Endothelial cell of umbilical vein (primary cell): Measurements from ENCODE around the gene DET1. TPM values are rescaled to one million over a fixed set of nuclear protein-coding genes. Genes with fewer than 3 reads are reported as not detected.

Experiments
- BruUV-seq: library from RNA; stranded (reverse); fragments of 400-500 nt; replicated peaks from 2 replicates; lab custom pipeline; 2021; lab: Mats Ljungman, UMichigan
- CTCF ChIA-PET: fragments of 300-600, 350-600 bp; sonication (Branson Sonifier 250); formaldehyde crosslinking; loops from one replicate; lab custom pipeline; 2021; ENCODE audit warnings: antibody characterized with exemption, inconsistent platforms; lab: Charles Lee
- POLR2A ChIA-PET: fragments of 300-600, 350-600 bp; sonication (Branson Sonifier 250); formaldehyde crosslinking; loops from one replicate; lab custom pipeline; 2021; ENCODE audit warnings: antibody characterized with exemption, inconsistent platforms; lab: Charles Lee
- DNase-seq: peaks from one replicate; pipeline ENCODE4 v3.0.0-alpha.2; 2011; ENCODE audit warnings: low read depth, low spot score
- FAIRE-seq: peaks from 2 replicates; lab custom pipeline; 2011; peaks lifted over from hg19 to GRCh38; lab: Jason Lieb, UNC
- H2AFZ ChIP-seq: 2 replicates; pipeline ENCODE4 v1.6.0; 2012; ENCODE audit warnings: low read depth, low read length, control low read depth, inconsistent platforms
- H3K27ac ChIP-seq: 2 replicates; pipeline ENCODE4 v1.5.1; 2011; ENCODE audit warnings: low read depth, mild to moderate bottlenecking, control low read depth, low read length, moderate library complexity; ENCODE audit not compliant: insufficient read depth
- H3K27me3 ChIP-seq, 2 experiments: 2 replicates each; pipeline versions ENCODE4 v1.6.0 to v1.6.1; 2011; ENCODE audit warnings: low read length in 2 of 2, mixed read lengths in 1 of 2; ENCODE audit not compliant: control insufficient read depth in 2 of 2, insufficient read depth in 2 of 2
- H3K36me3 ChIP-seq, 2 experiments: 2 replicates in 1 of 2; 3 replicates in 1 of 2; pipeline ENCODE4 v1.5.1; 2011; ENCODE audit warnings: low read length in 2 of 2, mild to moderate bottlenecking in 1 of 2, moderate library complexity in 1 of 2; ENCODE audit not compliant: control insufficient read depth in 2 of 2, insufficient read depth in 2 of 2; ENCODE audit errors: extremely low read depth in 1 of 2
- H3K4me1 ChIP-seq: 3 replicates; pipeline ENCODE4 v1.5.1; 2011; ENCODE audit warnings: mild to moderate bottlenecking, low read length; ENCODE audit not compliant: control insufficient read depth, insufficient read depth; ENCODE audit errors: extremely low read depth
- H3K4me2 ChIP-seq: 2 replicates; pipeline ENCODE4 v1.6.1; 2011; ENCODE audit warnings: low read length, control low read depth, mixed read lengths; ENCODE audit not compliant: insufficient read depth
- H3K4me3 ChIP-seq, 3 experiments: fragments of 200-600 bp in 1 of 3; sonication (generic), shearing (Covaris generic) in 1 of 3; replicated peaks in 1 of 3; 2 replicates each; pipeline ENCODE4 v1.5.1; 2011 to 2016; ENCODE audit warnings: control low read depth in 3 of 3, low read length in 3 of 3, mild to moderate bottlenecking in 2 of 3, inconsistent platforms in 1 of 3, low read depth in 1 of 3, moderate library complexity in 1 of 3; ENCODE audit not compliant: insufficient read depth in 1 of 3
- H3K79me2 ChIP-seq: 2 replicates; pipeline ENCODE4 v1.6.0; 2012; ENCODE audit warnings: low read length, inconsistent platforms; ENCODE audit not compliant: control insufficient read depth, insufficient read depth
- H3K9ac ChIP-seq: replicated peaks from 2 replicates; pipeline ENCODE3; 2011; ENCODE audit warnings: low read length, control low read depth; ENCODE audit not compliant: insufficient read depth; ENCODE audit errors: extremely low read depth
- H3K9me1 ChIP-seq: replicated peaks from 3 replicates; pipeline ENCODE4 v1.6.0; 2011; ENCODE audit warnings: mild to moderate bottlenecking, low read length; ENCODE audit not compliant: control insufficient read depth, insufficient read depth; ENCODE audit errors: extremely low read depth
- H3K9me3 ChIP-seq: replicated peaks from 2 replicates; pipeline ENCODE4 v1.5.1; 2012; ENCODE audit warnings: low read length, inconsistent platforms; ENCODE audit not compliant: control insufficient read depth, insufficient read depth
- H4K20me1 ChIP-seq: replicated peaks from 2 replicates; pipeline ENCODE3; 2011; ENCODE audit warnings: mild to moderate bottlenecking, low read length; ENCODE audit not compliant: control insufficient read depth, insufficient read depth; ENCODE audit errors: extremely low read depth
- EZH2 ChIP-seq: IDR thresholded peaks from 2 replicates; pipeline ENCODE4 v1.6.1; 2012; ENCODE audit warnings: borderline replicate concordance, low read depth, mild to moderate bottlenecking, moderate library complexity, low read length, inconsistent platforms; ENCODE audit not compliant: severe bottlenecking
- FOS ChIP-seq: IDR thresholded peaks from 2 replicates; pipeline ENCODE4 v1.6.1; 2011; ENCODE audit warnings: mild to moderate bottlenecking, low read length, moderate library complexity, borderline replicate concordance; ENCODE audit not compliant: insufficient read depth
- GATA2 ChIP-seq: IDR thresholded peaks from 2 replicates; pipeline ENCODE4 v1.7.0; 2011; ENCODE audit warnings: low read depth, mild to moderate bottlenecking, moderate library complexity, mixed read lengths, low read length; ENCODE audit not compliant: insufficient read length, insufficient read depth
- JUN ChIP-seq: IDR thresholded peaks from 2 replicates; pipeline ENCODE4 v1.6.1; 2011; ENCODE audit warnings: borderline replicate concordance, low read depth; ENCODE audit not compliant: insufficient read length, insufficient read depth
- MYC ChIP-seq: IDR thresholded peaks from one replicate; pipeline ENCODE4 v1.6.1; 2011; ENCODE audit warnings: mild to moderate bottlenecking, low read depth, low read length
- POLR2AphosphoS5 ChIP-seq: IDR thresholded peaks from 2 replicates; pipeline ENCODE4 v1.6.1; 2012; ENCODE audit warnings: low read depth, mild to moderate bottlenecking, control low read depth, low read length, moderate library complexity; ENCODE audit not compliant: insufficient read depth
- dilution Hi-C: fragments of 300-500 bp; cut with MboI; formaldehyde crosslinking; loops from one replicate; pipeline ENCODE4 v1.15.0; 2019; ENCODE audit warnings: low sequenced_read_pairs; ENCODE audit not compliant: extremely low pct_ligation_motif_present
- intact Hi-C: fragments of 100-400 bp; cut with micrococcal nuclease; formaldehyde crosslinking; loops from one replicate; pipeline ENCODE4 v1.10.0; 2022
- polyA plus RNA-seq, 4 experiments: library from polyadenylated mRNA; depleted of rRNA in 3 of 4; stranded (reverse) in 3 of 4; unstranded in 1 of 4; fragments of >200 nt; gene quantifications; 2 replicates each; pipeline versions ENCODE4 v1.2.1 to v1.2.3, GENCODE V29; 2011 to 2012; ENCODE audit warnings: missing spikeins in 1 of 4
- total RNA-seq: library from RNA; stranded (reverse); gene quantifications from 2 replicates; pipeline ENCODE4 v1.2.3, GENCODE V29; 2021
- TF ChIP-seq, protein P1 (sequence below): IDR thresholded peaks from 2 replicates; pipeline ENCODE4 v1.6.1; 2011; ENCODE audit not compliant: insufficient read depth, insufficient read length
- TF ChIP-seq, protein P2 (sequence below), 2 donors: IDR thresholded peaks; 1 replicate in 1 of 2; 2 replicates in 1 of 2; pipeline ENCODE4 v1.5.1; 2011; ENCODE audit warnings: low read length in 2 of 2, mild to moderate bottlenecking in 2 of 2, moderate library complexity in 2 of 2, control low read depth in 1 of 2, inconsistent platforms in 1 of 2, low read depth in 1 of 2; ENCODE audit not compliant: insufficient read depth in 1 of 2; ENCODE audit errors: extremely low read depth in 1 of 2

Gene DET1
- total and polyA plus RNA-seq, 2 donors (not counting 3 experiments of a cell fraction or from before 2014, with no cell fraction given): 5.2 to 5.6 TPM

GRCh38 chr15:88493844-88494243 lies 52.6 kb downstream of the DET1 start:
- Histone ChIP-seq H3K9me3 (no peaks in the 10 kb centered on the region), H3K4me2 (no peak overlapping the region), H3K4me1 (no peaks in the 10 kb centered on the region), H3K27me3 (no peaks in the 10 kb centered on the region), H3K9me1 (no peaks in the 10 kb centered on the region), H3K4me3 (no peak overlapping the region), H3K36me3 (no peaks in the 10 kb centered on the region), H4K20me1 (no peaks in the 10 kb centered on the region), H3K27ac (no peak overlapping the region), H2AFZ (no peak overlapping the region), H3K79me2 (no peaks in the 10 kb centered on the region), H3K9ac (no peak overlapping the region)
- intact Hi-C loops (no loop called here), dilution Hi-C loops (no loop called here)
- no peak for TF ChIP-seq MYC
- TF ChIP-seq POLR2AphosphoS5: no peak
- TF ChIP-seq, protein P1, sequence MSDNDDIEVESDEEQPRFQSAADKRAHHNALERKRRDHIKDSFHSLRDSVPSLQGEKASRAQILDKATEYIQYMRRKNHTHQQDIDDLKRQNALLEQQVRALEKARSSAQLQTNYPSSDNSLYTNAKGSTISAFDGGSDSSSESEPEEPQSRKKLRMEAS: no peak
- TF ChIP-seq EZH2: no peak
- FAIRE-seq (no peak), DNase-seq (no peak)
- POLR2A ChIA-PET: no interaction called here
- BruUV-seq: no TSS peak
- CTCF ChIA-PET: interaction anchor here (1.2 kb wide), 1 partner anchor 15 kb away, joined by 3 read pairs; no protein-coding TSS in a partner anchor

DNA sequence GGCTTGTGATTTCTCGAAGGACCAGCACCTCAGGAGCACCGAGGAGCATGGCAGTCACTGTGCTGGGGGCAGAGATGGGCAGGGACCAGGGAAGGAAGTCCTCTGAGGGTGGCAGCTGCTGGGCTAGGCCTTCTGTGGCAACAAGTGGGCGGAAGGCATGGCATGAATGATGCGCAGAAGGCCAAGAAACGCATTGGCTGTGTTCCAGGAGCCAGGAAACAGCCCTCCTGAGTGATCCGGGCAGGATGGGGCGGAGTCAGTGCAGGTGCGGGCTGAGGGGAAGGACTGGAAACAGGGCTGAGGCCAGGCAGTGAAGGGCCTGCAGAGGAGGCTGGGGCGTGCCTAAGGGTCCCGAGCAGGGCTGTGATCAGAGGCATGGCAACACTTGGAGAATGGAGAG lies 55.3 kb downstream of the DET1 start:
- Histone ChIP-seq H3K27ac (no peak overlapping the region), H3K4me3 (no peak overlapping the region), H3K9me1 (no peaks in the 10 kb centered on the region), H3K4me1 (no peaks in the 10 kb centered on the region), H3K27me3 (no peaks in the 10 kb centered on the region), H3K9ac (no peak overlapping the region), H3K9me3 (no peaks in the 10 kb centered on the region), H3K36me3 (no peaks in the 10 kb centered on the region), H3K79me2 (no peaks in the 10 kb centered on the region), H4K20me1 (no peaks in the 10 kb centered on the region), H2AFZ (no peak overlapping the region), H3K4me2 (no peak overlapping the region)
- DNase-seq (no peak), FAIRE-seq (no peak)
- CTCF ChIA-PET: no interaction called here
- TF ChIP-seq MYC (no peak), GATA2 (no peak), FOS (no peak), POLR2AphosphoS5 (no peak), JUN (no peak)
- TF ChIP-seq, protein P2, sequence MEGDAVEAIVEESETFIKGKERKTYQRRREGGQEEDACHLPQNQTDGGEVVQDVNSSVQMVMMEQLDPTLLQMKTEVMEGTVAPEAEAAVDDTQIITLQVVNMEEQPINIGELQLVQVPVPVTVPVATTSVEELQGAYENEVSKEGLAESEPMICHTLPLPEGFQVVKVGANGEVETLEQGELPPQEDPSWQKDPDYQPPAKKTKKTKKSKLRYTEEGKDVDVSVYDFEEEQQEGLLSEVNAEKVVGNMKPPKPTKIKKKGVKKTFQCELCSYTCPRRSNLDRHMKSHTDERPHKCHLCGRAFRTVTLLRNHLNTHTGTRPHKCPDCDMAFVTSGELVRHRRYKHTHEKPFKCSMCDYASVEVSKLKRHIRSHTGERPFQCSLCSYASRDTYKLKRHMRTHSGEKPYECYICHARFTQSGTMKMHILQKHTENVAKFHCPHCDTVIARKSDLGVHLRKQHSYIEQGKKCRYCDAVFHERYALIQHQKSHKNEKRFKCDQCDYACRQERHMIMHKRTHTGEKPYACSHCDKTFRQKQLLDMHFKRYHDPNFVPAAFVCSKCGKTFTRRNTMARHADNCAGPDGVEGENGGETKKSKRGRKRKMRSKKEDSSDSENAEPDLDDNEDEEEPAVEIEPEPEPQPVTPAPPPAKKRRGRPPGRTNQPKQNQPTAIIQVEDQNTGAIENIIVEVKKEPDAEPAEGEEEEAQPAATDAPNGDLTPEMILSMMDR (IDR thresholded peaks at IDR 0.05; ENCODE audit: extremely low read depth in 1 of 2, insufficient read depth in 1 of 2, low read depth in 1 of 2, low read length in 2 of 2): no peak
- TF ChIP-seq, protein P1: no peak
- POLR2A ChIA-PET: no interaction called here
- BruUV-seq: no TSS peak
- intact Hi-C loops (no loop called here), dilution Hi-C loops (no loop called here)
